Naive thymus-derived CD8-positive, alpha-beta T cell (primary cell): ENCODE measurements around the gene PROKR1. TPM values are rescaled to one million over a fixed set of nuclear protein-coding genes. Genes with fewer than 3 reads are reported as not detected.

Experiments
- polyA plus RNA-seq, 3 donors: library from polyadenylated mRNA; unstranded; fragments of 300-500 nt; fragmentation: Illumina TruSeq; gene quantifications; one replicate each; pipeline ENCODE4 v1.2.3, GENCODE V29; 2021
- total RNA-seq, 8 experiments: library from RNA in 2 of 8; stranded (reverse) in 2 of 8; gene quantifications; one replicate each; pipeline ENCODE4 v1.2.3 and lab custom pipeline; 2021 to 2026

PROKR1 gene
- total and polyA plus RNA-seq, 5 experiments from 2014 or later, result not detected

Other genes starting within 250 kb of the PROKR1 start
- 1 to 10 TPM; 4.8 to 5.6 TPM for gene FBXO48, start 176.3 kb upstream of the PROKR1 start, total RNA-seq
- under 1 TPM; 0.19 to 0.69 (median 0.36) TPM for gene FBXO48, start 176.3 kb upstream of the PROKR1 start, polyA plus RNA-seq
- 1 to 10 TPM; 9.7 TPM for gene APLF, start 176.0 kb upstream of the PROKR1 start, total RNA-seq
- gene APLF, start 176.0 kb upstream of the PROKR1 start, polyA plus RNA-seq, result 1 to 10 TPM; 1.4 to 1.6 (median 1.6) TPM
- gene ARHGAP25, start 91.2 kb downstream of the PROKR1 start, total RNA-seq, result 100 to 1,000 TPM; 124 TPM
- gene ARHGAP25, start 91.2 kb downstream of the PROKR1 start, polyA plus RNA-seq, result 100 to 1,000 TPM in 1 of 3 donors, 10 to 100 TPM in 2; 76.5 to 104 (median 95.4) TPM
- not detected for gene BMP10, start 227.8 kb downstream of the PROKR1 start, total RNA-seq
- gene BMP10, start 227.8 kb downstream of the PROKR1 start, polyA plus RNA-seq, result not detected